NCI-H1092 (cell line): Measurements from ENCODE around the gene DYNC1I2.
"Not testable (repeated sequence)": the region's sequence is repeated elsewhere in the genome, so short reads cannot be mapped to it uniquely, and the experiment has no call there.

Experiments used
- DNase-seq: peaks from one replicate; lab custom pipeline; 2025; lab: John Stamatoyannopoulos, UW

The DYNC1I2 gene

GRCh38 chr2:171712051-171712450 is 24.8 kb downstream of the DYNC1I2 start:
- no peak for DNase-seq

- no peak for DNase-seq
Measured at GRCh38 chr2:171718720-171719119, 31.5 kb downstream of the DYNC1I2 start.

- DNase-seq: no peak
Measured at GRCh38 chr2:171719660-171720059, 32.4 kb downstream of the DYNC1I2 start.

- peak; percentile 87 for DNase-seq
Measured at GRCh38 chr2:171723716-171724683, 36.7 kb downstream of the DYNC1I2 start.

GRCh38 chr2:171726847-171727450 is 39.7 kb downstream of the DYNC1I2 start:
- no peak for DNase-seq

GRCh38 chr2:171728989-171729951 is 42.0 kb downstream of the DYNC1I2 start:
- no peak for DNase-seq

- no peak for DNase-seq
Measured at GRCh38 chr2:171729952-171730317, 42.7 kb downstream of the DYNC1I2 start.

- DNase-seq: no peak
Measured at GRCh38 chr2:171735991-171736710, 48.9 kb downstream of the DYNC1I2 start.

- no peak for DNase-seq
Measured at GRCh38 chr2:171741189-171741588, 53.9 kb downstream of the DYNC1I2 start.

GRCh38 chr2:171742760-171743159 is 55.5 kb downstream of the DYNC1I2 start:
- DNase-seq: no peak

GRCh38 chr2:171745141-171745540 is 57.9 kb downstream of the DYNC1I2 start:
- no peak for DNase-seq

GRCh38 chr2:171745806-171746205 is 58.5 kb downstream of the DYNC1I2 start:
- no peak for DNase-seq

GRCh38 chr2:171747371-171747770 is 60.1 kb downstream of the DYNC1I2 start:
- DNase-seq: no peak

- DNase-seq: no peak
Measured at GRCh38 chr2:171754254-171754939, 67.1 kb downstream of the DYNC1I2 start.

- not testable (repeated sequence) for DNase-seq
Measured at GRCh38 chr2:171758762-171759161, 71.5 kb downstream of the DYNC1I2 start.

- DNase-seq: not testable (repeated sequence)
Measured at GRCh38 chr2:171761176-171761575, 73.9 kb downstream of the DYNC1I2 start.

- no peak for DNase-seq
Measured at GRCh38 chr2:171762879-171763573, 75.8 kb downstream of the DYNC1I2 start.

- DNase-seq: no peak
Measured at GRCh38 chr2:171763602-171764001, 76.3 kb downstream of the DYNC1I2 start.

- DNase-seq: no peak
Measured at GRCh38 chr2:171771463-171771862, 84.2 kb downstream of the DYNC1I2 start.

GRCh38 chr2:171772373-171772772 is 85.1 kb downstream of the DYNC1I2 start:
- no peak for DNase-seq
